HG02798 (cell line): ENCODE data around the gene DNAH2.

Experiments used
- ATAC-seq: cut with Tn5 transposase; IDR thresholded peaks from one replicate; pipeline ENCODE4 v1.9.1; 2021; ENCODE audit warnings: mild to moderate bottlenecking; ENCODE audit not compliant: unreplicated experiment, poor library complexity

DNAH2 gene

DNA sequence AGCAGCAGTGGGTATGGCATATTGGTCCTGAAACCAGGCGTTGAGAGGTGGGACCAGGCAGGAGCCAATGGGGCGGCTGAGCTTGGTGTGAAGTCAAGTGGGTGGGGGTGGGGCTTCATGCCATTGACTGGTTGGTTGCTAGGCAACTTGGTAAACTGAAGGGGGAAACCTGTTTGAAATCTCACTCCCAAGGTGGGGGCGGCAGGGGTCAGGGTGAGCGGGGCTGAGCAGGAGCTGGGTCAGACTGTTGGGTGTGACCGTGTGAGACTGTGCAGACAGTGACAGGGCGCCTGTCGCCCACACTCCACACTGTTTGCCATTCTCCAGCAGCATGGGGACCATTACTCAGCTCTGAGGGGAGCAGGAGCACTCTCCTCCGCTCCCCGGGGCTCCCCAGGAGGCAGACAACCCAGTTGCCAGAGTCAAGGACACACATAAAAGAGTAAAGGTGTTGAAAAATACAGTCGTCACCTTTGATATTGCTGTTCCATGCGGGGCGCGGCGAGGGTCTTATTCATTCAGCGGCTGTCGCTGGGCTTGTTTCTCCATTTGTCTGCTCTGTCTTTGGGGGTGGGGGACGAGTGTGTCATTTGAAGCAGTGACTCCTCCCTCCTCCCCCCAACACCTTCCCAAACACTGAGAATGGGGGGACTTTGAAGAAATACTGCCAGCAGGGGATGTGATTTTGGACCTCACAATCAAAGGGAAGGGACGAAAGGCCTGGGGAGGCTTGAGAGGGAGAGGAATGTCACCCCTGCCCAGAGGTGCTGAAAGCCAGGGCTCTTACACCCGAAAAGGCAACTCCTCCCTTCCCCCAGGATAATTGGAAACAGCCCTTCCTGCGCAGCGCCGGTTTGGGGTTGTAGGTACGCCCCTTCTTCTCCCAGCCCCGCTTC lies 13.7 kb upstream of the DNAH2 start:
- ATAC-seq = no peak

DNA sequence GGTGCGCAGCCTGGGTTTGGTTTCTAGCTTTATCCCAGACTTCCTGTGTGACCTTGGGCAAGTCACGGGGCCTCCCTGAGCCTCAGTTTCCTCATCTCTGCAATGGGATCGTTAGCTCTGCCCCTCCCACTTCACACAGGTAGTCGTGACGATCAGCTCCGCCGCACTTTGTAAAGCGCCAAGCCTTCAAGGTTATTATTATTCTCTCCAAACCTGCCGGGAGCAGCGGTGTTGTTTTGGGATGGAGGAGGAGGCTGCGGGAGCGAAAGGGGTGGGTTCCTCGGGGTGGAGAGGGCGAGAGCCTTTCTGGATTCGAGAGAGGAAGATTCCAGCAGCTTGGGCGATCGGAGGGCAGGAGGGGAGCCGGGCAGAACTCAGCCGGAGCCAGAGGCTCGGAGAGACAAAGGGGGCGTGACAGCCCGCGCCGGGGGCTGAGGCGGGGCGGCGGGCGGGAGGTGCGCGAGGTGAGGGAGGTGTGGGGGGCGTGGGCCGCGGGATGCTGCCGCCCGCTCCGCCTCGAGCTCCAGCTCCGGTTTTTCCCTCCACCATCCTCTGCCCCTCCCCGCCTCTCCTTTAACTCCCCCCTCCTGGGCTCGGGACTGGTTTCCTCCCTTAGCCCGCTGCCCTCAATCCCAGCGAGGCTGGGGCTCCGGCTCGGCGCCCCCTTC lies 12.8 kb upstream of the DNAH2 start, which contains the start of gene EFNB3:
TSS of gene EFNB3 (plus strand) at position 602 of the 668 bp plus-strand sequence. CDS start 397 bp downstream, outside the sequence.
- no peak for ATAC-seq

DNA sequence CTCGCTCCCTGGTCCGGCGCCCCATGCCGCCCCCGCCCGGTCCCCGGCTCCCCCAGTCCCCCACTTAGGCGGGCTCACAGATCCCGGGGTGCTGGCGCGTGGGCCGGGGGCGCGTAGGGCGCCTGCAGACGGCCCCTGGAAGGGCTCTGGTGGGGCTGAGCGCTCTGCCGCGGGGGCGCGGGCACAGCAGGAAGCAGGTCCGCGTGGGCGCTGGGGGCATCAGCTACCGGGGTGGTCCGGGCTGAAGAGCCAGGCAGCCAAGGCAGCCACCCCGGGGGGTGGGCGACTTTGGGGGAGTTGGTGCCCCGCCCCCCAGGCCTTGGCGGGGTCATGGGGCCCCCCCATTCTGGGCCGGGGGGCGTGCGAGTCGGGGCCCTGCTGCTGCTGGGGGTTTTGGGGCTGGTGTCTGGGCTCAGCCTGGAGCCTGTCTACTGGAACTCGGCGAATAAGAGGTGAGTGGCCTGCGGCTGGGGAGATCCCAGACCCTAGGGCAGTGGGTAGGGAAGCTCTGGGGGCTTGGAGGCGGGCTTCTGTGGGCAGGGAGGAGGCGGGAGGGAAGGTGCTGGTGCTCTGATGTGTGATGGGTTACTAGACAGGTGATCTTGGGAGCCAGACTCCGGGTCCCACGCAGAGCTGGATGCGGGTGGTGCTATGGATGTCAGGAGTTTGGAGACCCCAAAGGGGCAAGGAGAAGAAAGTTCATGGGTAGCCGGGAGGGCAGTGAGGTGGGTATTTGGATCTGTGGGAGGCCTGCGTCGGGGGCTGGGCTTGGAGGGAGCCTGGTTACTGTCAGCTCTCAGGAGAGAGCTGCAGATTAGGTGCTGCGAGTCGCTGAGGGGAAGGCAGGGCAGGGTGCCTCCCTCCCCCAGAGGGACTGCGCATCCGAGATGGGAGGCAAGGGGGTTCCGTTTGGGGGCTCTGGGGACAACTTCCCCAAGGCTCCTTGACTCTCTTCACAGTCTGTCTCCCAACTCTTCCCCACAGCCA lies 12.0 kb upstream of the DNAH2 start:
- ATAC-seq = no peak

DNA sequence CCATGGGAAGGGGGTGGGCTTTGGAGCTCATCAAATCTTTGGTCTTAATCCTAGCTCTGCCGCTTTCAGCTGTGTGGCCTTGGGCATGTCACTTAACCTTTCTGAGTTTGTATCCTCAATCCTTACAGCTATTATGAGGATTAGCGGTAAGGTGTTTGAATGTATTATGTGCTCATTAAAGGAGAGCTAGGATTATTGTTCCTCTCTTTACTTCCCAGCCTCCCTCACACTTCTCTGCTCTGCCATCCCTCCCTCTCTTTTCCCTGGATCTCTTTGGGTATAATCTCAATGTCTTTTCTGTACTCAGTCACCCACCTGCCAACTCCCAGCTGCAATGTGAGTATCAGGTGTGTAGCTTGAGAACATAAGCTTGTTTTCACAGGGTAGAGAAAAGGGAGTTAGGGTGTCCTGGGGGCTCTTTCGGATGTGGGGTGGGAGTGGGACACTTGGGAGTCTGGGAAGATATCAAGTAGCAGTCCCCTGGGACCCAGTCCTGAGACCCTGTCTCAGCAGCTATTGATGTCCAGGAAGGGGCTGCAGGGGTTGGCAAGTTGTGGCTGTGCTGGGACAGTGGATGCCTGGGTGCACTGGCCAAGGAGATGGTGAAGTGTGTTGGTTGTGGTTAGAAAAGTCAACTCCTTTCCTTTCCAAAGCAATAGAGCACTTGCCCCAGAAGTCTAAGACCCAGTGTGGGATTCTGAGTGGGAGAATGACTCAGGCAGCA lies 10.8 kb upstream of the DNAH2 start:
- ATAC-seq = no peak

DNA sequence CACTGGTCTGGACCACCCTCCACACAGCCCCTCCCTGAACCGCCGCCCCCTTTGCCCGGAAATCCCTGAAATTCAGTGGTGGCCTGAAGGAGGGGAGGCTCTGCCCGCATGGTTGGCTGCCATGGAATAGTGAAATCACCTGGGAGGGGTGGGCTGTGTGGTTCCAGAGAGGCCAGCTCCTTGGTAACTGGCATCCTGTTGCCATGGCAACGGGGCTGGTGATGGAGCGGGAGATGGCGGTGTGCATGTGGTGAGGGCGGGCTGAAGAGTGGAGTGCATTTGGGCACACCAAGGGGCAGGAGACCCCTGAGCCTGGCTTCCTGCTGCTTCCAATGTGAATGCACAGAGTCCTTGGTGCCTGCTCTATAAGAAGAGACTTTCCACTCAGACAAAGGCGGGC lies 10.1 kb upstream of the DNAH2 start:
- no peak for ATAC-seq

DNA sequence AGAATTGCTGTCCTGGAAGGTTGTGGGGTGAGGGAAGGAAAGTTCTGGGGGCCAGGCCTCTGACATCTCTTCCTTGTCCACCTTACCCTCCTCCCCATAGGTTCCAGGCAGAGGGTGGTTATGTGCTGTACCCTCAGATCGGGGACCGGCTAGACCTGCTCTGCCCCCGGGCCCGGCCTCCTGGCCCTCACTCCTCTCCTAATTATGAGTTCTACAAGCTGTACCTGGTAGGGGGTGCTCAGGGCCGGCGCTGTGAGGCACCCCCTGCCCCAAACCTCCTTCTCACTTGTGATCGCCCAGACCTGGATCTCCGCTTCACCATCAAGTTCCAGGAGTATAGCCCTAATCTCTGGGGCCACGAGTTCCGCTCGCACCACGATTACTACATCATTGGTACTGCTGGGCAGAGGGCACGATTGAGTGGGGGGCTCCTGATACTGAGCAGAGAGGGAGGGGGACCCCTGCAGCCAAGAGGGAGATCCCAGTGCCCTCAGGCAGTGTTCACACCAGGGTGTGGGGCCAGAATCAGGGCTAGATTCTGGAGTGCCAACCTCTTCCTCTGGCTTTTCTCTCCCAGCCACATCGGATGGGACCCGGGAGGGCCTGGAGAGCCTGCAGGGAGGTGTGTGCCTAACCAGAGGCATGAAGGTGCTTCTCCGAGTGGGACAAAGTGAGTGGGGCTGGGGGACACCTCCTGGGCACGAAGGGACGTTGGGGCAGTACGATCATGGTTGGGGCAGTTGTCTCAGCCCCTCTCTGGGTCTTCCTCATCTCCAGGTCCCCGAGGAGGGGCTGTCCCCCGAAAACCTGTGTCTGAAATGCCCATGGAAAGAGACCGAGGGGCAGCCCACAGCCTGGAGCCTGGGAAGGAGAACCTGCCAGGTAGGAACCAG lies 9.4 kb upstream of the DNAH2 start:
- no peak for ATAC-seq

DNA sequence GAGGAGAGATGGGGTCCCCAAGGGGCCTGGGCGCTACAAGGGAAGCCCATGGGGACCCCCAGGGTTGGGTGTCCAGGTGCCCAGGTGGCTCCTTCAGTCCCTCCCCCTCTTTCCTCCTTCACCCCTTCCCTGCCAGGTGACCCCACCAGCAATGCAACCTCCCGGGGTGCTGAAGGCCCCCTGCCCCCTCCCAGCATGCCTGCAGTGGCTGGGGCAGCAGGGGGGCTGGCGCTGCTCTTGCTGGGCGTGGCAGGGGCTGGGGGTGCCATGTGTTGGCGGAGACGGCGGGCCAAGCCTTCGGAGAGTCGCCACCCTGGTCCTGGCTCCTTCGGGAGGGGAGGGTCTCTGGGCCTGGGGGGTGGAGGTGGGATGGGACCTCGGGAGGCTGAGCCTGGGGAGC lies 8.5 kb upstream of the DNAH2 start:
- no peak for ATAC-seq

DNA sequence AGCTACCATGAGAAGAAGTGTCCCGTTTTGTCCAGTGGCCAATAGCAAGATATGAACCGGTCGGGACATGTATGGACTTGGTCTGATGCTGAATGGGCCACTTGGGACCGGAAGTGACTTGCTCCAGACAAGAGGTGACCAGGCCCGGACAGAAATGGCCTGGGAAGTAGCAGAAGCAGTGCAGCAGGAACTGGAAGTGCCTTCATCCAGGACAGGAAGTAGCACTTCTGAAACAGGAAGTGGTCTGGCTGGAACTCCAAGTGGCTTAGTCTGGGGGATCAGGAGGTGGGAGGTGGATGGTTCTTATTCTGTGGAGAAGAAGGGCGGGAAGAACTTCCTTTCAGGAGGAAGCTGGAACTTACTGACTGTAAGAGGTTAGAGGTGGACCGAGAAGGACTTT lies 7.2 kb upstream of the DNAH2 start:
- no peak for ATAC-seq

DNA sequence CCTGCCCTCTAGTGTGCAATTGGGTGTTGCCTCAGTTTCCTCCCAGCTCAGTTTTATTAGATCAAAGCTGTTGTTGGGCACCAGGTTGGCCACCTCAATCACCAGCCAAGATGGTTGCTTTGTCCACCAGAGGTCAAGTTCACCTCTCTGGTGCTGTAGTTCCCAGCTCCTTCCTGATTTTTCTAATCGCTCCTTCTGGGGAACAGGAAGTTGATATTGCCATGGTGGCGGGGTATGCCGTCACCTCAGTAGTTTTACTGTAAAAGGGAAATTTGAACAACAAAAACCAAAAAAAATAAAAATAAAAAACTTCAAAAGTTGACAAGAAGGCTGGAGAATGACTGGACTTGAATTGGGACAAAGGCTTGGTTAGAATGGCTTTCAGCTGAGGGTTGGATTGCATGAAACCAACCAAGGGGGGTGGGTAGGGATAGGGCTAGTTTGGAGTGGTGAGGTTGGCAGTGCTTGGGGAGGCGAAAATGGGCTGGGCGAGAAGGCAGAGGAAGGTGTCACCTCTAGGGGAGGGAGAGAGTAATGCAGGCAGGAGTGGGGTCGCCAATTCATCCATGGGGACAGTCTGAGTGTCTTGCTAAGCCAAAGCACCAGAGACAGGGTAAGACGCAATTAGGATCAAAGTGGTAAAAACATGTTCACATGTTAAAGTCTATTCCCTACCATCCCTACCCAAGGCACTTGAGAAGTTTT lies 6.3 kb upstream of the DNAH2 start:
- no peak for ATAC-seq

DNA sequence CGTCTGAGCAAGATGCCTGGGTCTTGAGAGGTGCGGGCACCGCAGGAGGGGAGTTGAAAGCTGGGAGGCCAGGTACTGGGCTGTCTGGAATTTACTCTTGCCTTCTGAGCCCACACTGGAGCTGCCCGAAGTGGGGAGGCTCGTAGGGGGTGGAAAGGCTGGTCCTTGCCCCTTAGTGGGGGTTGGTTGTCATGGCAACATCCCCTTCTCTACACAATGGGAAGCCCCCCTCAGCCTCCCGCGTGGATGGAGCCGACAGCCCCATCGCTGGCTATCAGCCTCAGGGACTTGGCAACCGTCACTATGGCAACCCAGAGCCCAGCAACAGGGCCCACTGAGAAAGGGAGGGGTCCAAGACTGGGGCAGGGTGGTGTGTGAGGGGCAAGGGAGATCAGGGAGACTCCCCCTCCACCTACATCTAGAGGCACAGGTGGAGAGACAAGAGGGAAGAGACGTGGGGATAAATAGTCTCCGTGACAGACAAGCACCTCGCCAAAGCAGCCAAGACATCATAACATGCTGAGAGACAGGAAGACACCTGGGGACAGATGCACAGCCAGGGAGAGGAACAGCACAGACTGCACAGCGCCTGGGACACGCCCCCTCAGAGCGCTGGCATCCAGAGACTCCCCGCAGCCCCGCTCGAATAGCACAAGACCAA lies 5.3 kb upstream of the DNAH2 start:
- ATAC-seq = no peak

DNA sequence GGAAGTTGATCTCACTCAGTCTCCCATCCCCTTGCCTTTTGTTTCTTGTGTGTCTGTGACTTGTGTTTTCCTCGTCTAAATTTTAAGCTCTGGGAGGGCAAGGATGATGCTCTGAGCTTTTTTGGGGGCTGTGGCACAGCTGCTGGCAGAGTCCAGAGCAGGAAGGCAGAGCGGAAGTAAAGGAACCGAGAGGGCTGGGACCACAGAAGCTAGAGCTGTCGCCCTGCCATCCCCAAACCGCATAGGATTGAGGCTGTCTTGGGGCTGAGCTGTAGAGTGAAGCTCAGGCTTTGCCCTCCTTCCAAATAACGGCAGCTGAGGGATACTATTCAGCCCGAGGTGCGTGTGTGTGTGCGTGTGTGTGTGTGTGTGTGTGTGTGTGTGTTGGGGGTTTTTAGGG lies 3.8 kb upstream of the DNAH2 start:
- ATAC-seq = no peak

DNA sequence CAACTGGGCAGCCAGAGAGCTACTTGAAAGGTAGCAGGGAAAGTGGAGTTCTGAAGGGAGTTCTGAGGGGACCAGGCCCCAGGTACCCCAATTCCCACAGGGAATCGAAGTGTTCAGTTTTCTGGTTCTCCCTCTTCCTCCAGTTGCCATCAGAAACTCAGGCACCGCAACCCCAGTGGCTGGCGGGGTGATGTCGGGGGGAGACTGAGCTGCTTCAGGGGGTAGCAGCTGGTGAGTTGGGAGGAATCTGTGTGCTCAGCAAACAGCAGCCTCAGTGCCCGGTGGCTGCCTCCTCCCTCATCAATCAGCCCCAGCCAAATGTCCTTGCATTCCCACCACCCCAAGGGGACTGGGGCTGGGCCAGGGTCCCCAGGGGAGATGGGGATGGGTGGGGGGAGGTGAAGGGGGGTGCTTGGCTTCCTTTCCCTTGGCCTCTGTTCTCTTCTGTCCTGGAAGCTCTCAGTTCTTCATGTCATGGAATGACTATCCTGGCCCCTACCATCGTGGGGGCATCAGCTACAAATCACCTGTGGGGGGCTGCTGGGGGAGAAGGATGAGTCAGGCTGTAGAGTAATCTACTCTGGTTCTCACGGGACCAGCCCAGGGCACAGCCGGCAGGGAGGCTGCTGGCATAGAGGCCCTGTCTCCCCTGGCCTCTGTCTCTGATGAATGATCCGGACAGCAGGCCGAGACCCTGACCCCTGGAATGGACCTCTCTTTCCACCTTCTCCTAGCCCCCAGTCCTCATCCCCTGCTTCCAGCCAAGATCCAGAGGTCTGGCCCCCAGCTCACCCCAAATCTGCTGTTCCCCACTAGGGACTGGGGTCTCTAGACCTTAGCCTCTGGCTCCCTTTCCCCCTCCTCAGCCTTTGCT lies 2.6 kb upstream of the DNAH2 start:
- no peak for ATAC-seq

DNA sequence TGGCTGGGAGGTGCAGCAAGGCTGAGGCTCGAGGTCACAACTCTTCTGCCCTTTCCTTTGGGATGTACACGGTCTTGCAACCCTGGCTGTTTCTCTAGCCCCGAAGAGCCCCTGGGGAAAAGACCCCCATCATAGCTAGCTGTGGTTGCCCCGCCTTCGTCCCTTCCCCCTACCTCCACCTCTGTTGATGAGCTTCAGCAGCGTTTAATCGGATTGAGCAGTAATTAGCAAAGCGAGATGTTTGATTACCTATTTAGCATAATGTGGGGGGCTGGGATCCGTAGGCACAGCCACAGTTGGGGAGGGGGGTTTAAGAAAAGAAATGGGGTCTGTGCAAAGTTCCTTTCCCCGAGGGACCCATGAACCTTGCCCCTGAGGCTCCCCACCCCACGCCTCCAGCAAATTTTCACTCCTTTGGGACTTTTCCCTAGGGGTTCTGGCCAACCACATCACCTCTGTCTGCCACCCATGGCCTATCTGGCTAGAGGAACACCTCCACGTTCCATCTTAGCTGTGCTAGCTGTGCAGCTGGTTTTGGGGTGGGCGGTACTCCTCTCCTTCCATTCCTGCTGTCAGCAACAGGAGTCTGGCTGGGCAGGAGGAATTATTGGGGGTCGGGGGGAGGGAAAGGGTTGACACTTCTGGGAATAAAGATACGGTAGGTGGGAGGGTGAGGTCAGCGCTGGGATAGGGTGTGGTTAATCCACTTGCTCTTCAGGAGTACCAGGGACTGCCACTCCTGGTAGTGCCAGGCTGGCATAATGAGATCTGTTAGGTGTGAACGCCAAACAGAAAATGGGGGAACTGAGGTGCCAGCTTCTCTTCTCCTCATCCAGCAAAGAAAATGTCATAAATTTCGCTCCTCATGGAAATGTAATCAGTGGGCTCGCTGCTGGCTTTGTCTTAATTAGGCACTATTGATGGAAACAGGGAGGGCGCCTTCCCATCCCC lies 1.3 kb upstream of the DNAH2 start:
- ATAC-seq = no peak

DNA sequence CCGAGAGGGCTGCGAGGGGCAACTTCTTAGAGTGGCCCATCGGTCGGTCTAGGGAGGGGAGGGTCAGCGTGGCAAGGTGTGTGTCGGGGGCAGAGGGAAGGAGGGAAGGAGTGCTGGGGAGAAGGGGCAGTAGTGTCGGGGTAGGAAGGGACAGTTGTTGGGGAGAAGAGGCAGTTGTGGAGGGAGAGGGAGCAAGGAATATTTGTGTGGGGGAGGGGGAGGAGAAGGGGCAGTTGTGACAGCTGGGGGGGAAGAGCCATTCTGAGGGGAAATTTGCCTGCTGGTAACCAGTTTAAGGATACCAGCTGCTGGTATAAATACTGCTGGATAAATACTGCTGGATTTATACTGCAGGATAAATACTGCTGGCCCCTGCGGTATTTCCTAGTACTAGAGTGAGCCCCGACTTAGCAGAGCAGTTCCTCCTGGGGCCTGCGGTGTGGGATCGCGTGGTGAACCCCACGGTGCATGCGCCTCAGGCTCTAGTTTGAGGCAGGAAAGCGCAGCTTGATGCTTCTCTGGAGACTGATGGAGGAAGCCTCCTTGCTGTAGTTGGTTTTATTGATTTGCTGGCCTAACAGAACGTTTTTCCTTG lies 309 bp downstream of the DNAH2 start:
- ATAC-seq = no peak

DNA sequence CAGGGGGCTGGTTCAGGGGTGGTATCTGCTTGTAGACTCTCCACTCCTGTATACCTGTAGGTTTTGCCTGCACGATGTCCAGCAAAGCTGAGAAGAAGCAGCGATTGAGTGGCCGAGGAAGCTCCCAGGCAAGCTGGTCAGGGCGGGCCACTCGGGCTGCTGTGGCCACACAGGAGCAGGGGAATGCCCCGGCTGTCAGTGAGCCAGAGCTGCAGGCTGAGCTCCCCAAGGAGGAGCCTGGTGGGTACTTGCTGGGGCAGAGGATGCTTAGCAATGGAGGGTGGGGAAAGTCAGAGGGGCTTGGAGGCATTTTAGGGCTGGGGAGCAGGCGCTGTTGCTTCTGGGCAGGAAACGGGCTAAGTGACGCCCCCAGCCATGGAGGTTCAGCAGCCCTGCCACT lies 2.1 kb downstream of the DNAH2 start:
- no peak for ATAC-seq
